ENCODE measurements around the gene KRT73.
"Not testable (repeated sequence)": the region's sequence is repeated elsewhere in the genome, so short reads cannot be mapped to it uniquely, and the experiment has no call there.

The KRT73 gene

GRCh38 chr12:52603314-52603713, 15.0 kb downstream of the KRT73 start:
- in situ Hi-C loops (cut with HindIII; ENCODE audit: low sequenced_read_pairs), result no loop called here

DNA sequence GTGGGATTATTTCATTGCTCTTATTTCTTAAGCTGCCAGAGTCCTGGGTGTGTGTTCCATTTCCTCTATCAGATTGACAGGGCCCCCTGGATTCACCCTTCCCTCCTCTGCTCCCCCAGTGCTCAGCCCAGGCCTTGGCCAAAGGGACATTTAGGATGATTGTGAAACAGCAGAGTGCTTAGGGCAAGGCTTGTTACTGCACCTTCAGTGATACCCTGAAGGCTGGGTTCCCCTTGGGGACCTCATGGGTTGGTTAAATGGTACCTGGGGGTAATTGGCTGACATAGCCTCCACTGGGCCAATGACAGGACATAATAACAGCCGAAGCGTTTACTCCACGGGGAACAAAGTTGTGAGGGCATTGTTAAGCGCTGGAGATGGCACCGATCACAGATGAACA, 15.8 kb downstream of the KRT73 start:
- in situ Hi-C loops (cut with HindIII; ENCODE audit: low sequenced_read_pairs), result no loop called here

GRCh38 chr12:52601671-52602070, 16.7 kb downstream of the KRT73 start:
- in situ Hi-C loops (cut with HindIII; ENCODE audit: low sequenced_read_pairs), result no loop called here

- in situ Hi-C loops (cut with HindIII; ENCODE audit: low sequenced_read_pairs), result no loop called here
Observed at GRCh38 chr12:52600941-52601481, 17.3 kb downstream of the KRT73 start, which contains the start of gene KRT72. TSS of gene KRT72 (minus strand) at chr12:52601463. CDS start at chr12:52601452, 11 bp downstream.

GRCh38 chr12:52600475-52600874, 17.9 kb downstream of the KRT73 start:
- in situ Hi-C loops (cut with HindIII; ENCODE audit: low sequenced_read_pairs), result no loop called here

DNA sequence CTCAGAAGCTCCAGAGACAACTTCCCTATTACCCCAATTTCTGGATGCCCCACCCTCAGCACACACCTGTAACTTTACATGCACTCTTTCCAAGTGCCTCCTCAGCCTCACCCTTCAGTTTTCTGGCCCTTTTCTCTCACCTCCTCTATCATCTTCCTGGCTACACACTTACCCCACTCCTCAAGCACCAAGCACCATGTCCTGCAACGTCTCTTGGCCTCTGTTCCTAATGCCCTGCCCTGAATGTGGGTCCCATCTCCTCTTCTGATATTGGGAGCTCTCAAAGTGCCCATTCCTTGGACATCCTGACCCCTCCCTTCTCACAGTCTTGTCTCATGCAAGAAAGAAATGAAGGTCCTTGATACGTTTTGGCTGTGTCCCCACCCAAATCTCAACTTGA, 18.3 kb downstream of the KRT73 start:
- in situ Hi-C loops (cut with HindIII; ENCODE audit: low sequenced_read_pairs), result no loop called here

DNA sequence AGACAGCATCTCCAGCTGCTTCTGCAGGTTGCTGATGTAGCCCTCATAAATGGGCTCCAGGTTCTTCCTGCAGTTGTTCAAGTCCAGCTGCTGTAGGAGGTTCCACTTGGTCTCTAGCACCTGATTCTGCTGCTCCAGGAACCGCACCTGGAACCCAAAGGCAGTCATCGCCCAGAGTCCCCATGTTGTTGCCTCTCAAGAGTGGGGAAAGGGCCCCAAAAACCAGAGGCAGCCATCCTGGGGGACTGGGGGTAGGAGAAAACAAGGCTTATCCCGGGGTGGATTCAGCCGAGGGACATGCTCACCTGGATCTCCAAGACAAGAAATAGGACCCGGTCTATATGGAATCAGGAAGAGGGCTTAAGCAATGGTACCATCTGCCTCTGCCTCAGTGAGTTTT, 19.4 kb downstream of the KRT73 start:
- in situ Hi-C loops (cut with HindIII; ENCODE audit: low sequenced_read_pairs), result no loop called here

- in situ Hi-C loops (cut with HindIII; ENCODE audit: low sequenced_read_pairs), result not testable (repeated sequence)
Observed at GRCh38 chr12:52594237-52594636, 24.1 kb downstream of the KRT73 start.

DNA sequence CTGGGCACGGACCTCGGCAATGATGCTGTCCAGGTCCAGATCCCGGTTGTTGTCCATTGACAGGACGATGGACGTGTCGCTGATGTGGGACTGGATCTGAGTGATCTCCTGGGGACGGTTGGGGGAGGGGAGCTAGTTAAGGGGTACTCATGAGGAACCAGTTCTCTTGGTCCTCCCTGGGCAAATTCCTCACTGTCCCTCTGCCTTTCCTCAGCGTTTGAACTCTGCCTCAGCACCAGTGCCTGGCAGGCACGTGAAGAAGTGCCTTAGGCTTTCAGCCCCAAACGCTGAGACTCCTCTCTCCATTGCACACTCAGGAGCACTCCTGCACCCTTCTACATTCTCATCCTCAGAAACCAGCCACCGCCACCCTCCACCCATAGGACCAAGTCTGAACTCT, 26.8 kb downstream of the KRT73 start:
- in situ Hi-C loops (cut with HindIII; ENCODE audit: low sequenced_read_pairs), result no loop called here

- in situ Hi-C loops (cut with HindIII; ENCODE audit: low sequenced_read_pairs), result no loop called here
Observed at GRCh38 chr12:52590021-52590420, 28.3 kb downstream of the KRT73 start.

GRCh38 chr12:52587563-52587962, 30.8 kb downstream of the KRT73 start:
- in situ Hi-C loops (cut with HindIII; ENCODE audit: low sequenced_read_pairs), result no loop called here

DNA sequence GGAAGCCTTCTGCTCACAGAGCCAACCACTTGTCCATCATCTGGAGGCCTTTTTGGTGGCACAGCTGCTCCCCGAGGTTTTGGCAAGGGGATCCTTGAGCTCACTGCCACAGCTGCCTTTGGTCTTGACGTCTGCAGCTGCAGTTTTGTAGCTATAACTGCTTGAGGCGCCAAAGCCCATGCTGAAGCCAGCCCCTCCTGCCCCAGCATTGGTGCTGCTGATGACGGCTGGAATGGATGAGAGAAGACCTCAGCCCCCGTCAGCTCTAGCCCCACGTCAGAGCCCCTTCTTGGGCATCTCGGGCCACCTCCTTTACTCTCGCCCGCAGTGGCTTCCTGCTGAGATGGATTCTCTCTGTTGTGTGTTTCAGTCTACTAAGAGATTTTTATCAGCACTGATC, 32.4 kb downstream of the KRT73 start:
- in situ Hi-C loops (cut with HindIII; ENCODE audit: low sequenced_read_pairs), result no loop called here

DNA sequence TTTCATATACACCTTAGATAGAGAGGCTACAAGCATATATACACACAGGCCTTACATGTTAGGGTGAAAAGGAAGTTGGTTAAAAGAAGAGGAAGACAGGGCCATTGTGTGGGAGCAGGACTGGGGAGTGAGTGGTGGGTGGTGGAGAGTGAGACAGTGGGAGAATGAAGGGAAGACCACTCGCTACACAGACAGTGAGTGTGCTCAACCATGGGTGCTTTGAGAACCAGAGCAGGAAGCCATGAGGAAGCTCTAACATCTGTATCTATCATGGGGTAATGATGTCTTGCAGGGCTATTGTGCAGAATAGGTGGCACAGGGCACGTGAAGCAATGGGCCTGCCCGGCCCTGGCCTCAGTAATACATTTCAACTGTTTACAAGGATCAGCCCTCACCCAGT, 33.3 kb downstream of the KRT73 start:
- in situ Hi-C loops (cut with HindIII; ENCODE audit: low sequenced_read_pairs), result no loop called here

DNA sequence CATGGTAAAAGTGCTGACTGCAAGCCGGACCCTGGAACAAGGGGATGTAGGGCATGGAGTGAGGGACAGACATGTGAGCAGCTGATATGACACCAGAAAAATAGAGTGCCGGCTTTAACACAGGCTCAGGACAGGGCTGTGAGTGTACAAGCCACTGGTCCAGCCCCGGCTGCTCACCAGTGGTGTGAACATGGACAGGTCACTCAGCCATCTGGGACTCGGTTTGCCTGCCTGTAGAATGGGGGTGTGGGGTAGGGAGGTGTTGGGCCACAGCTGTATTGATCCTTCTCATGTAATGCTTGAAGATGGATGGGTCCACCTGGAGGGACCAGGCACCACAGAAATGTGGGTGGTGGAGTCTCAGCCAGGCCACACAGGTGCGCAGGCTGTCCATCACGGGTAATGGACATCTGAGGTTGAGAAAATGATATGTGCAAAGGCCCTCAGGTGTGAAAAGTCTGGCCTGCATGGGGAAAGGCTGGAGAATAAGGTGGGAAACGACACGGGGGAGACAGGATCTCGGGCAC, 34.1 kb downstream of the KRT73 start:
- in situ Hi-C loops (cut with HindIII; ENCODE audit: low sequenced_read_pairs), result no loop called here

GRCh38 chr12:52582971-52583456, 35.3 kb downstream of the KRT73 start:
- in situ Hi-C loops (cut with HindIII; ENCODE audit: low sequenced_read_pairs), result no loop called here

GRCh38 chr12:52582486-52582885, 35.9 kb downstream of the KRT73 start:
- in situ Hi-C loops (cut with HindIII; ENCODE audit: low sequenced_read_pairs), result no loop called here

DNA sequence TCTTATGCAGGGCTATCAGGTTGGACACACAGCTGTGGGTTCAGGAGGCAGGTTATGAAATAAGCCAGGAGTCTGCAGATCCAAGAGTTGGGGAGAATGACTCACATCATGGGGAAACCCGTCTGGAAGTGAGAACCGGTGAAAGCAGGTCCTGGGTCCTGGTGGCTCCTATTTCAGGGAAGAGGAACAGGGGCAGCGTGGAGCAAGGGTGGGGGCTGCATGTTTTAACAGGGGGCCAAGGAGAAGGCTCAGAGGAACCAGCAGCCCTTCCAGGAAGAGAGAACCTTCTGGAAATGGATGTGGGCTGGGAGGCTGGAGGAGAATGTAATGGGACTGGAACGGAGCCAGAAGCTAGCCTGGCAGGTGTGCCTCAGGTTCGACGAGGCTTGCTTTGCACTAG, 36.9 kb downstream of the KRT73 start:
- in situ Hi-C loops (cut with HindIII; ENCODE audit: low sequenced_read_pairs), result no loop called here

GRCh38 chr12:52581066-52581465, 37.3 kb downstream of the KRT73 start:
- in situ Hi-C loops (cut with HindIII; ENCODE audit: low sequenced_read_pairs), result no loop called here

DNA sequence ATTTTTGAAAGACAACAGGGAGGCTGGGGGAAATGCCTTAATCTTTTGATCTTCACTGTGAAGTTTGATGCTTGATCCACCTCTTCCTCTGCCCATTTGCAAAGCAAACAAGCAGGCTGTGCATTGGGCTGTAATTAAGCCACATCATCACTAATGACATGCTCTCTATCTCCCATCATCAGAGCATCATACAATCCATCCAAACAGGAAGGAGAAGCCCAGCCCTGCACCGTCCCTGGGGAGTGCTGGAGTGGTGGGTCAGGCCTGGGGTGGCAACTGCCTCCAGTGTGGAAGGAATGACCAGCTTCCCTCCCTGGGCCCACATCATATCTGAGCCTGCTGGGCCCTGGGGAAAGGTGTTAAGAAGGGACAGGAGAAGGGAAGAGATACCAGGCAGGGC, 37.9 kb downstream of the KRT73 start:
- in situ Hi-C loops (cut with HindIII; ENCODE audit: low sequenced_read_pairs), result no loop called here

- in situ Hi-C loops (cut with HindIII; ENCODE audit: low sequenced_read_pairs), result no loop called here
Observed at GRCh38 chr12:52579468-52580465, 38.6 kb downstream of the KRT73 start.

DNA sequence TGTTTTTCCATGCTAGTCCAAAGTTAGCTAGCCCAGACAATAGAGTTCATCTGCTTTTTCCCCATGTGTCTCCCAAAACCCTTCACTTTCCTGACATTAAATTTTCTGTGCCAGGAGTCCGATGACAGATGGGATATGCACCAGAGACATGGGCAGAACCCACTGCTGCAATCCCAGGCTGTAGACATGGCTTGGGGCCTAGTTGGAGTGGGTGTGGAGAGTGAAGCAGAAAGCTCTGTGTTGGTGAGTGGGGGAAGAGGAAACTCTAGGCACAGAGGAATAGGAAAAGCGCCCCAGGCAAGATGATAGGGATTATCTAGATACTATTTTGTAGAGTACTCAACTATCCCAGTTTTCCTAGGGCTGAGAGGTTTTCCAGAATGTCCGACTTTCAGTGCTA, 39.9 kb downstream of the KRT73 start:
- in situ Hi-C loops (cut with HindIII; ENCODE audit: low sequenced_read_pairs), result no loop called here

GRCh38 chr12:52577316-52577715, 41.0 kb downstream of the KRT73 start:
- in situ Hi-C loops (cut with HindIII; ENCODE audit: low sequenced_read_pairs), result no loop called here

Measured in DLD1 (cell line).